K562 (cell line): ENCODE measurements around the gene PYHIN1. TPM values are rescaled to one million over a fixed set of nuclear protein-coding genes. Genes with fewer than 3 reads are reported as not detected.

Experiments
- ATAC-seq: fragments of 200-7000 bp; cut with Tn5 transposase; 3 replicates; pipeline ENCODE4 v1.9.1; 2020; ENCODE audit warnings: moderate library complexity
- BruUV-seq: library from RNA; stranded (reverse); fragments of 400-500 nt; replicated peaks from 2 replicates; lab custom pipeline; 2021; lab: Mats Ljungman, UMichigan
- CTCF ChIA-PET: fragments of 300-600 bp; formaldehyde crosslinking; extraction: SDS; loops from one replicate; lab custom pipeline; 2021; ENCODE audit warnings: low intra/inter-chr PET ratio; lab: Yijun Ruan, JAX
- POLR2A ChIA-PET: fragments of 300-600, 350-650 bp; sonication (Branson Sonifier 250); formaldehyde crosslinking; extraction: SDS; loops from one replicate; lab custom pipeline; 2021; ENCODE audit warnings: antibody characterized with exemption, inconsistent platforms; lab: Yijun Ruan, JAX
- DNase-seq, 4 experiments: peaks; one replicate each; pipeline versions ENCODE4 v3.0.0 to v3.0.0-alpha.2; 2011 to 2018; ENCODE audit warnings: low spot score in 3 of 4, mixed read lengths in 3 of 4; ENCODE audit errors: extremely low read depth in 1 of 4
- FAIRE-seq: peaks from 2 replicates; lab custom pipeline; 2011; peaks lifted over from hg19 to GRCh38; lab: Jason Lieb, UNC
- H2AFZ ChIP-seq: 2 replicates; pipeline ENCODE4 v1.6.0; 2011; ENCODE audit warnings: low read depth, low read length, control low read depth, inconsistent platforms
- H3K27ac ChIP-seq: fragments of 200-600 bp; 3 replicates; pipeline ENCODE4 v1.8.0; 2011; ENCODE audit warnings: low read depth, mild to moderate bottlenecking, control low read depth, inconsistent platforms, low read length, moderate library complexity, mixed read lengths; ENCODE audit errors: extremely low read depth
- H3K27me3 ChIP-seq, 2 experiments: fragments of 300-600 bp in 1 of 2; 2 replicates in 1 of 2; 3 replicates in 1 of 2; pipeline versions ENCODE4 v1.6.0 to v1.8.0; 2011; ENCODE audit warnings: inconsistent platforms in 2 of 2, low read length in 2 of 2, mild to moderate bottlenecking in 1 of 2, mixed read lengths in 1 of 2, moderate library complexity in 1 of 2; ENCODE audit not compliant: control insufficient read depth in 2 of 2, insufficient read depth in 2 of 2
- H3K36me3 ChIP-seq: fragments of 300-600 bp; 3 replicates; pipeline ENCODE4 v1.8.0; 2011; ENCODE audit warnings: mild to moderate bottlenecking, low read length, inconsistent platforms; ENCODE audit not compliant: control insufficient read depth, insufficient read depth
- H3K4me1 ChIP-seq, 2 experiments: fragments of 200-600 bp in 1 of 2; replicated peaks in 1 of 2; 2 replicates in 1 of 2; 3 replicates in 1 of 2; pipeline versions ENCODE4 v1.5.1 to v1.8.0; 2011; ENCODE audit warnings: inconsistent platforms in 2 of 2, low read length in 2 of 2, mild to moderate bottlenecking in 1 of 2, mixed read lengths in 1 of 2, moderate library complexity in 1 of 2; ENCODE audit not compliant: control insufficient read depth in 2 of 2, insufficient read depth in 2 of 2
- H3K4me2 ChIP-seq: 2 replicates; pipeline ENCODE4 v1.6.1; 2011; ENCODE audit warnings: low read length, control low read depth, inconsistent platforms, mixed read lengths; ENCODE audit not compliant: insufficient read depth
- H3K4me3 ChIP-seq: fragments of 200-600 bp; sonication (generic), shearing (Covaris generic); 2 replicates; pipeline ENCODE4 v1.5.1; 2016; ENCODE audit warnings: control low read depth, inconsistent platforms
- H3K79me2 ChIP-seq: fragments of 200-600 bp; 3 replicates; pipeline ENCODE4 v1.8.0; 2011; ENCODE audit warnings: low read length, inconsistent platforms; ENCODE audit not compliant: control insufficient read depth, insufficient read depth
- H3K9ac ChIP-seq, 2 experiments: 2 replicates each; pipeline versions ENCODE4 v1.6.0 to v1.6.1; 2011; ENCODE audit warnings: low read depth in 2 of 2, low read length in 2 of 2, control low read depth in 1 of 2, inconsistent platforms in 1 of 2, mild to moderate bottlenecking in 1 of 2, mixed read lengths in 1 of 2; ENCODE audit not compliant: insufficient read depth in 1 of 2
- H3K9me1 ChIP-seq: one replicate; pipeline ENCODE4 v1.6.0; 2011; ENCODE audit warnings: inconsistent platforms, mild to moderate bottlenecking, low read length, moderate library complexity; ENCODE audit not compliant: control insufficient read depth, insufficient read depth
- H3K9me3 ChIP-seq: replicated peaks from 2 replicates; pipeline ENCODE4 v1.5.1; 2011; ENCODE audit warnings: low read depth, low read length, inconsistent platforms; ENCODE audit not compliant: control insufficient read depth, insufficient read depth
- H4K20me1 ChIP-seq: replicated peaks from 2 replicates; pipeline ENCODE4 v1.6.1; 2011; ENCODE audit warnings: low read length, inconsistent platforms, mixed read lengths; ENCODE audit not compliant: control insufficient read depth, insufficient read depth
- DPF2 ChIP-seq: fragments of 450-650 bp; IDR thresholded peaks from 2 replicates; pipeline ENCODE4 v1.6.1; 2016
- FOXJ2 ChIP-seq: fragments of 200-800 bp; sonication (Bioruptor generic); IDR thresholded peaks from 2 replicates; pipeline ENCODE4 v1.6.1; 2016; ENCODE audit warnings: missing genetic modification characterization, missing compliant biosample characterization
- KLF10 ChIP-seq: fragments of 250-450 bp; sonication (Bioruptor Pico); IDR thresholded peaks from 2 replicates; pipeline ENCODE4 v1.6.1; 2021; ENCODE audit warnings: matching md5 sums
- MITF ChIP-seq: IDR thresholded peaks from 2 replicates; pipeline ENCODE4 v1.6.1; 2014; ENCODE audit warnings: antibody characterized with exemption
- MXI1 ChIP-seq: IDR thresholded peaks from 2 replicates; pipeline ENCODE4 v1.6.1; 2011; ENCODE audit warnings: low read depth, mild to moderate bottlenecking, improper control_type of control experiment, low read length
- PHF20 ChIP-seq: fragments of 450-650 bp; IDR thresholded peaks from 2 replicates; pipeline ENCODE4 v1.6.1; 2018; ENCODE audit not compliant: partially characterized antibody
- POLR2G ChIP-seq: fragments of 200-400 bp; formaldehyde crosslinking; IDR thresholded peaks from 2 replicates; pipeline ENCODE4 v1.6.1; 2017; ENCODE audit warnings: low read depth, mild to moderate bottlenecking, antibody characterized with exemption, low read length, moderate library complexity
- SMAD1 ChIP-seq: fragments of 150-350 bp; IDR thresholded peaks from 2 replicates; pipeline ENCODE4 v1.6.1; 2014; ENCODE audit warnings: low read length, low read depth; ENCODE audit not compliant: partially characterized antibody
- ZBTB12 ChIP-seq: fragments of 250-450 bp; sonication (Bioruptor Pico); IDR thresholded peaks from 2 replicates; pipeline ENCODE4 v1.4.0; 2020
- ZNF12 ChIP-seq: sonication (generic); formaldehyde crosslinking; IDR thresholded peaks from 2 replicates; pipeline ENCODE4 v1.4.0; 2020; ENCODE audit warnings: mild to moderate bottlenecking, missing genetic modification reagents
- ZNF253 ChIP-seq: fragments of 250-450 bp; sonication (Bioruptor Pico); conservative IDR thresholded peaks from 2 replicates; pipeline ENCODE4 v1.6.1; 2021; ENCODE audit warnings: mild to moderate bottlenecking
- ZNF431 ChIP-seq: sonication (generic); formaldehyde crosslinking; IDR thresholded peaks from 2 replicates; pipeline ENCODE4 v1.8.0; 2022; ENCODE audit warnings: mild to moderate bottlenecking, missing genetic modification reagents
- ZNF511 ChIP-seq: sonication (generic); formaldehyde crosslinking; IDR thresholded peaks from 2 replicates; pipeline ENCODE4 v1.8.0; 2022; ENCODE audit warnings: mild to moderate bottlenecking, missing genetic modification reagents
- WGBS: fragments of 100-300 bp; shearing (Covaris generic); methylation state at CpG from one replicate; pipeline ENCODE4 v1.1.6; 2016; ENCODE audit warnings: low coverage, mixed read lengths; ENCODE audit not compliant: insufficient coverage; ENCODE audit errors: missing lambda C conversion rate; 5-methylcytosine and 5-hydroxymethylcytosine counted together
- in situ Hi-C: fragments of 300-500 bp; cut with MboI; formaldehyde crosslinking; loops from 4 replicates; pipeline ENCODE4 v1.15.0; 2018; ENCODE audit warnings: inconsistent platforms, mixed read lengths
- intact Hi-C: fragments of 100-400 bp; cut with micrococcal nuclease; formaldehyde crosslinking; loops from 2 replicates; pipeline ENCODE4 v1.14.2; 2022
- polyA plus RNA-seq, 8 experiments: library from polyadenylated mRNA; depleted of rRNA in 4 of 8; stranded (reverse) in 5 of 8; unstranded in 3 of 8; fragments of >200 nt; fragmentation: Nextera tagmentation in 2 of 8; fragmentation: Illumina TruSeq in 1 of 8; extraction: Ambion mirVana in 2 of 8; extraction: Trizol in 1 of 8; gene quantifications; 2 replicates each; pipeline versions ENCODE4 v1.2.1 to v1.2.3, GENCODE V29; 2011 to 2014; ENCODE audit warnings: inconsistent platforms in 1 of 8, missing spikeins in 1 of 8
- total RNA-seq, 7 experiments: library from RNA; depleted of rRNA in 6 of 7; stranded (reverse); fragments of >200 nt in 6 of 7; fragmentation: Illumina TruSeq in 2 of 7; extraction: Trizol in 2 of 7; gene quantifications; 2 replicates each; pipeline versions ENCODE4 v1.2.1 to v1.2.3, GENCODE V29; 2011 to 2021; ENCODE audit warnings: low replicate concordance in 1 of 7
- TF ChIP-seq, protein P1 (sequence below): fragments of 200-400 bp; formaldehyde crosslinking; IDR thresholded peaks from 2 replicates; pipeline ENCODE4 v1.6.1; 2017; ENCODE audit warnings: mild to moderate bottlenecking, low read depth, low read length, moderate library complexity

The PYHIN1 gene
- total and polyA plus RNA-seq, 9 of the 15 experiments (the other 6 are each of a cell fraction or from before 2014, with no cell fraction given): not detected

DNA sequence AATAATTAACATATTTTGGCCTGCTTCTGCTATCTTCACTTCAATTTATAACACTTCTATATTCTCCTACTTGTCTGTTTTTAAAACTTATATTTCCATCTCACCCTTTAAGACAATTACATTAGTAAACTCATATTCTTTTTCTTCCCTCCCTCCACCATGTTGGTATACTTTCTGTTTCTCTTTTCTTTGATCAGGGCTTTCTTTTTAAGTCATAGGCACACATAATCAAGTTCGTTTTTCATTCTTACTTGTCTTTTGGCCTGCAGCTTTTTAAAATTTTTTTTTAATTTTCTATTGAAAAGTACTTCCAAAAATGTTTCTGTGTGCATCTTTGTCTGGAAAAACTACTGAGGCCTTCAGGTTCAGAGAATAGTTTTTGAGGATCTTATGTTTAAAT, 2.3 kb downstream of the PYHIN1 start:
- CTCF ChIA-PET: no interaction called here
- no peak overlapping the region for H3K4me2 ChIP-seq

More for the DNA sequence above, 2.3 kb downstream of the PYHIN1 start:
- 7% methylated on average over 1 of the region's 1 CpG for WGBS
- Histone ChIP-seq H3K79me2 (no peaks in the 10 kb centered on the region), H3K9me1 (no peaks in the 10 kb centered on the region), H3K9me3 (no peaks in the 10 kb centered on the region), H3K4me1 (no peaks in the 10 kb centered on the region), H3K9ac (no peak overlapping the region), H3K36me3 (no peaks in the 10 kb centered on the region), H3K27ac (no peak overlapping the region), H2AFZ (no peak overlapping the region), H4K20me1 (no peaks in the 10 kb centered on the region), H3K4me3 (no peak overlapping the region), H3K27me3 (no peaks in the 10 kb centered on the region)
- TF ChIP-seq ZNF253 (CRISPR knock-in tag) (no peak), PHF20 (no peak), ZNF12 (CRISPR knock-in tag) (no peak), MXI1 (no peak), FOXJ2 (tag) (no peak), ZNF431 (CRISPR knock-in tag) (no peak), KLF10 (CRISPR knock-in tag) (no peak), DPF2 (no peak), SMAD1 (no peak), MITF (no peak), ZNF511 (CRISPR knock-in tag) (no peak), POLR2G (no peak), ZBTB12 (no peak)
- TF ChIP-seq, protein P1, sequence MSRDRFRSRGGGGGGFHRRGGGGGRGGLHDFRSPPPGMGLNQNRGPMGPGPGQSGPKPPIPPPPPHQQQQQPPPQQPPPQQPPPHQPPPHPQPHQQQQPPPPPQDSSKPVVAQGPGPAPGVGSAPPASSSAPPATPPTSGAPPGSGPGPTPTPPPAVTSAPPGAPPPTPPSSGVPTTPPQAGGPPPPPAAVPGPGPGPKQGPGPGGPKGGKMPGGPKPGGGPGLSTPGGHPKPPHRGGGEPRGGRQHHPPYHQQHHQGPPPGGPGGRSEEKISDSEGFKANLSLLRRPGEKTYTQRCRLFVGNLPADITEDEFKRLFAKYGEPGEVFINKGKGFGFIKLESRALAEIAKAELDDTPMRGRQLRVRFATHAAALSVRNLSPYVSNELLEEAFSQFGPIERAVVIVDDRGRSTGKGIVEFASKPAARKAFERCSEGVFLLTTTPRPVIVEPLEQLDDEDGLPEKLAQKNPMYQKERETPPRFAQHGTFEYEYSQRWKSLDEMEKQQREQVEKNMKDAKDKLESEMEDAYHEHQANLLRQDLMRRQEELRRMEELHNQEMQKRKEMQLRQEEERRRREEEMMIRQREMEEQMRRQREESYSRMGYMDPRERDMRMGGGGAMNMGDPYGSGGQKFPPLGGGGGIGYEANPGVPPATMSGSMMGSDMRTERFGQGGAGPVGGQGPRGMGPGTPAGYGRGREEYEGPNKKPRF: no peak
- BruUV-seq: no TSS peak
- in situ Hi-C loops (no loop called here), intact Hi-C loops (no loop called here)
- no peak for DNase-seq
- no peak for FAIRE-seq
- POLR2A ChIA-PET: no interaction called here
- no peak for ATAC-seq
